ENCODE data around the gene PLPP4. TPM values are rescaled to one million over a fixed set of nuclear protein-coding genes. Genes with fewer than 3 reads are reported as not detected.

The PLPP4 gene
- total RNA-seq, 1 experiment from 2014 or later: 10.7 TPM

- H3K36me3 ChIP-seq (ENCODE audit: low read depth, low read length): no peaks in the 10 kb centered on the region
- intact Hi-C loops (cut with micrococcal nuclease): loop anchor here (1.0 to 5.0 kb wide), 4 partner anchors 84 to 419 kb away; no protein-coding TSS in a partner anchor
- H3K4me1 ChIP-seq (ENCODE audit: insufficient read depth, low read length): peaks cover 32% of the 10 kb centered on the region
- ChIA-PET CTCF (interaction anchor here (0.6 kb wide), 1 partner anchor 14 kb away, joined by 3 read pairs; no protein-coding TSS in a partner anchor), POLR2A (ENCODE audit: unreplicated experiment) (no interaction called here)
- H3K27me3 ChIP-seq (ENCODE audit: low read length): no peaks in the 10 kb centered on the region
- no peaks in the 10 kb centered on the region for H3F3A ChIP-seq (ENCODE audit: low read length, unreplicated experiment)
- H4K20me1 ChIP-seq (ENCODE audit: low read length): no peaks in the 10 kb centered on the region
- peak overlapping the region; percentile 54 for H3K27ac ChIP-seq (ENCODE audit: low read length)
- no peak overlapping the region for H2AFZ ChIP-seq (ENCODE audit: low read length)
- H3K9me3 ChIP-seq (ENCODE audit: low read length): no peaks in the 10 kb centered on the region
- peak overlapping the region; percentile 19 for H3K4me2 ChIP-seq (ENCODE audit: low read length)
- no peaks in the 10 kb centered on the region for H3K9me2 ChIP-seq (replicated peaks; ENCODE audit: low read length)
- H3K9ac ChIP-seq (ENCODE audit: low read length): no peak overlapping the region
- peak; percentile 71 for DNase-seq
- no peak overlapping the region for H3K4me3 ChIP-seq (ENCODE audit: low read length)
- no peaks in the 10 kb centered on the region for H3K79me2 ChIP-seq (ENCODE audit: low read length)
- BruUV-seq (replicated peaks): no TSS peak
- TF ChIP-seq EZH2phosphoT487 (IDR thresholded peaks at IDR 0.05; ENCODE audit: borderline replicate concordance, low read length): no peak
- TF ChIP-seq EZH2 (IDR thresholded peaks at IDR 0.05; ENCODE audit: low read length, unreplicated experiment): no peak
- peak; percentile 89 for TF ChIP-seq CTCF (conservative IDR thresholded peaks at IDR 0.05; ENCODE audit: low read depth, low read length)
- peak; percentile 73 for ATAC-seq
Measured at GRCh38 chr10:120423431-120424197, 33.4 kb upstream of the PLPP4 start.

DNA sequence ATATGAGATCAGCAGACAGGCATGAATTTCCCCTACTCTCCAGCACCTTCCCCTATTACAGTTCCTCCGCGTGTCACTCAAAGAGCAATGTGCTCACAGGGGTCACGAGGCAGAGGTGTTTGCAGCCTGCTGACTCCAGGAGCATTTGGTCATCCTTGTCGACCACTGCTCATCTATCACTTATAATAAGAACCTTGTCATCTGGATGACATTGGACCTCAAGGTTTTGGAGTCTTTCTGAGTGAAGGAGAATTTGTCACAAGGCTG is 32.9 kb upstream of the PLPP4 start:
- ChIA-PET CTCF (interaction anchor here (0.6 kb wide), 1 partner anchor 14 kb away, joined by 3 read pairs; no protein-coding TSS in a partner anchor), POLR2A (ENCODE audit: unreplicated experiment) (no interaction called here)
- no peaks in the 10 kb centered on the region for H3K27me3 ChIP-seq (ENCODE audit: low read length)
- H3K4me3 ChIP-seq (ENCODE audit: low read length): no peak overlapping the region
- H3K9me3 ChIP-seq (ENCODE audit: low read length): no peaks in the 10 kb centered on the region
- DNase-seq: no peak
- H3K79me2 ChIP-seq (ENCODE audit: low read length): no peaks in the 10 kb centered on the region
- no peak for ATAC-seq
- peaks cover 32% of the 10 kb centered on the region for H3K4me1 ChIP-seq (ENCODE audit: insufficient read depth, low read length)
- no peaks in the 10 kb centered on the region for H4K20me1 ChIP-seq (ENCODE audit: low read length)
- no peaks in the 10 kb centered on the region for H3K36me3 ChIP-seq (ENCODE audit: low read depth, low read length)
- no peaks in the 10 kb centered on the region for H3K9me2 ChIP-seq (replicated peaks; ENCODE audit: low read length)
- peak overlapping the region; percentile 19 for H3K4me2 ChIP-seq (ENCODE audit: low read length)
- TF ChIP-seq CTCF (conservative IDR thresholded peaks at IDR 0.05; ENCODE audit: low read depth, low read length): no peak
- TF ChIP-seq EZH2phosphoT487 (IDR thresholded peaks at IDR 0.05; ENCODE audit: borderline replicate concordance, low read length): no peak
- no peak for TF ChIP-seq EZH2 (IDR thresholded peaks at IDR 0.05; ENCODE audit: low read length, unreplicated experiment)
- intact Hi-C loops (cut with micrococcal nuclease): loop anchor here (5.0 kb wide), 2 partner anchors 83 to 418 kb away; no protein-coding TSS in a partner anchor
- no peak overlapping the region for H3K27ac ChIP-seq (ENCODE audit: low read length)
- no peaks in the 10 kb centered on the region for H3F3A ChIP-seq (ENCODE audit: low read length, unreplicated experiment)
- no peak overlapping the region for H2AFZ ChIP-seq (ENCODE audit: low read length)
- BruUV-seq (replicated peaks): no TSS peak
- H3K9ac ChIP-seq (ENCODE audit: low read length): no peak overlapping the region

- no peak for TF ChIP-seq EZH2 (IDR thresholded peaks at IDR 0.05; ENCODE audit: low read length, unreplicated experiment)
- no peak for TF ChIP-seq CTCF (conservative IDR thresholded peaks at IDR 0.05; ENCODE audit: low read depth, low read length)
- TF ChIP-seq EZH2phosphoT487 (IDR thresholded peaks at IDR 0.05; ENCODE audit: borderline replicate concordance, low read length): no peak
- Histone ChIP-seq H2AFZ (ENCODE audit: low read length) (no peak overlapping the region; the same call in 1 of the 2 replicates), H3K27ac (ENCODE audit: low read length) (no peak overlapping the region), H3K4me3 (ENCODE audit: low read length) (no peak overlapping the region), H3K9me3 (ENCODE audit: low read length) (no peaks in the 10 kb centered on the region), H3K4me2 (ENCODE audit: low read length) (no peak overlapping the region), H3K4me1 (ENCODE audit: insufficient read depth, low read length) (peaks cover 32% of the 10 kb centered on the region), H3F3A (ENCODE audit: low read length, unreplicated experiment) (no peaks in the 10 kb centered on the region), H3K36me3 (ENCODE audit: low read depth, low read length) (no peaks in the 10 kb centered on the region), H3K79me2 (ENCODE audit: low read length) (no peaks in the 10 kb centered on the region), H3K27me3 (ENCODE audit: low read length) (no peaks in the 10 kb centered on the region), H3K9ac (ENCODE audit: low read length) (no peak overlapping the region), H4K20me1 (ENCODE audit: low read length) (no peaks in the 10 kb centered on the region), H3K9me2 (replicated peaks; ENCODE audit: low read length) (no peaks in the 10 kb centered on the region)
- POLR2A ChIA-PET (ENCODE audit: unreplicated experiment): no interaction called here
- CTCF ChIA-PET: no interaction called here
- no TSS peak for BruUV-seq (replicated peaks)
- intact Hi-C loops (cut with micrococcal nuclease): no loop called here
- ATAC-seq: no peak
- peak; percentile 22 for DNase-seq
Measured at GRCh38 chr10:120426306-120426705, 30.7 kb upstream of the PLPP4 start.

Data from PC-3 (cell line).